Neuron (in vitro differentiated cells): Measurements from ENCODE around the gene CTNNA2.

Experiments used
- H2AFZ ChIP-seq: one replicate; pipeline ENCODE4 v1.6.1; 2013; ENCODE audit warnings: low read depth, mild to moderate bottlenecking, inconsistent platforms, low read length, moderate library complexity
- H3K27me3 ChIP-seq: one replicate; pipeline ENCODE4 v1.6.1; 2013; ENCODE audit warnings: low read length; ENCODE audit not compliant: insufficient read depth
- H3K36me3 ChIP-seq: one replicate; pipeline ENCODE4 v1.6.1; 2013; ENCODE audit warnings: low read length; ENCODE audit not compliant: insufficient read depth
- H3K4me1 ChIP-seq: one replicate; pipeline ENCODE4 v1.6.1; 2013; ENCODE audit warnings: low read length; ENCODE audit not compliant: insufficient read depth
- H3K4me3 ChIP-seq: 2 replicates; pipeline ENCODE4 v1.5.1; 2013; ENCODE audit warnings: mild to moderate bottlenecking, low read length, moderate library complexity
- H3K9me3 ChIP-seq: one replicate; pipeline ENCODE4 v1.6.1; 2013; ENCODE audit warnings: low read length

CTNNA2 gene

DNA sequence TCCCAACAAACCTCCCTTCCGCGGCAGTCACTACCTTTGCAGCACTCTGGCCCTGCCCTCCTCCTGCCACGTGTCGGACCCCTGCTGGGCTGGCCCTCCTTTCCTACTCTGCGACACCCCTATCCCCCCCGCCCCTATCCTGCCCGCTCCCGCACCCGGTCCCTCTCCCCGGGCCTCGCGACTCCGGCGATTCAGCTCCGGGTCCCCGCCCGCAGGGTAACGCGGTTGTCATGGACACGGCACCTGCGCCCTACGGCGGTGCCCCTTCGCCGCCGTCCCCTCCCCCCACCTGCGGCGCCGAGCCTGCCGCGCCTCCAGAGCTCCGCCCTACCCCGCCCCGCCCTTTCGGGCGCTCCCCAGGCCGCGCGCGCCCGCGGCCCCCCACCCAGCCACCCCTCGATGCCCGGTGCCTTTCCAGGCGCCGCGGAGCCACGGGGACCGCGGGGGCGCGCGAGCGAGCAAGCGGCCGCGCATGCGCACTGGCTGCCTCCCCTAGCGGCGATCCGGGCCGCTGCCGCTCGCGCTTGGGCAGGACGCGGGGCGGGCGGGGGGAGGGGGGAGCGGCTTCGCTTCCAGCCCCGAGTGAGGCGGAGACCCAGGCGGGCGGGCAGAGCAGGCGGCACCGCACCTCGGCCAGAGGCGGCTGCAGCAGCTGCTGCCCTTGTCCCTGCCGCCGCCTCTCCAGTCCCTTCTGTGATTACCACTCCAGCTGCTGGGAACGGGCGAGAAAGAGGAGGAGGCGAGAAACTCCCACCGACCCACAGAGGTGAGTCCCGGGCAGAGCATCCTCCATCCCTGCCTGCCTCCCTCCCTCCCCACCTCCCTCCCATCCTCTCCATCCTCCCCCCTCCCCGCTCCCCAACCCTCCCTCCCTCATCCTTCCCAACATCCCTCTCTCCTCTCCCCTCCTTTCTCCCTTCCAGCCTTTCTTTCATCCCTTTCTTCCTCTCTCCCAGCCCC, at the start of gene CTNNA2:
CTNNA2 (plus strand) TSS at position 610 of the 960 bp plus-strand sequence.
- H3K4me3 ChIP-seq = peak within 1 kb of the TSS; percentile 61
- H3K27me3 ChIP-seq = no peaks in the 10 kb centered on the region
- H2AFZ ChIP-seq = peak within 1 kb of the TSS; percentile 49
- H3K9me3 ChIP-seq = no peaks in the 10 kb centered on the region
- peaks cover 8% of the 10 kb centered on the region for H3K4me1 ChIP-seq
- no peaks in the 10 kb centered on the region for H3K36me3 ChIP-seq

DNA sequence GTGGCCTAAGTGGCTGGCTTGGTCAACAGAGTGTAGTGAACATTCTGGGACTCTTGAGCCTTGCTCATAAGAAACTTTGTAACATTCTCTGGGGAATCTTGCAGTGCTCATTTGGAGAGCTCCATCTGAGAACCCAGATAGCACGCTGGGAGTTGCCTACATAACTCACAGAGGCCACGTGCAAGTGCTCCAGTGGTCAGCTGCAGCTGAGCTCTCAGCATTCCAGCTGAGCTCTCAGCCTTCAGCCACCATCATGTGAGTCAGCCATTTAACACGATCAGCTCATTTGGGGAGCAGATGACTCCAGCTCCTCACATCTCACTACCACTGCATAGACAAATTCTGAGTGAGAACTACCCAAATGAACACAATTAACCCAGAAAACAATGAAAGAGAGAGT, 25.5 kb upstream of the CTNNA2 start:
- Histone ChIP-seq H3K4me3 (no peak overlapping the region), H3K9me3 (no peaks in the 10 kb centered on the region), H3K27me3 (no peaks in the 10 kb centered on the region), H3K36me3 (no peaks in the 10 kb centered on the region), H2AFZ (no peak overlapping the region), H3K4me1 (no peaks in the 10 kb centered on the region)

DNA sequence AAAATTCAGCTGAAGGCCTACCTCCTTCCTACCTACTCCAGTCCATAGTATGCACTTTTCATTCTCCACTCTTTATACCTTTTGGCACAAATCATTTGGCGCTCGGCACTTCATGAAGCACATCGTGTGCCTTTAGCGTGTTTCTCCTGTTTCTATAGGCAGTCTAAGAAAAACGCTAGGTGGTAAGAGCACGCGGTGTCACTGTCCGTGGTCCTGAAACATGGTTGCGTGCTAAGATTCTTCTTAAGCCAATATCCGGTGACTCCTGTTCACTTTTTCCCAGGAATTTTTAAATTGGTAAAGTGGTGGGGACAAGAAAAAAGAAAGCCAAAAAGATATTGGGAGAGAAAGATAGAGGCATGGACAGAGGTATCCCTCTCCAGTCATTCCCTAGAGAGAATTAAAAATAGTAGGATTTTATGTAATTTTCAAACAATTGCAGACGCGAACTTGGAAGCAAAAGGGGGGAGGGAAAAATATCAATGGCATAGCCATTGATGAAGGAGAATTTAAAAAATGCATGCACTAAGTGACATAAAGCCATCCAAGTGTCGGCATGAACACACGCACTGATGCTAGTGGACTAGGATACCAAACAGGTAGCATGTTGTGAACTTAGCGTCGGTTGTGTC, 1.4 kb upstream of the CTNNA2 start:
- H3K4me1 ChIP-seq = peaks cover 8% of the 10 kb centered on the region
- H3K9me3 ChIP-seq = no peaks in the 10 kb centered on the region
- no peaks in the 10 kb centered on the region for H3K27me3 ChIP-seq
- no peak overlapping the region for H2AFZ ChIP-seq
- no peaks in the 10 kb centered on the region for H3K36me3 ChIP-seq
- H3K4me3 ChIP-seq = no peak overlapping the region

DNA sequence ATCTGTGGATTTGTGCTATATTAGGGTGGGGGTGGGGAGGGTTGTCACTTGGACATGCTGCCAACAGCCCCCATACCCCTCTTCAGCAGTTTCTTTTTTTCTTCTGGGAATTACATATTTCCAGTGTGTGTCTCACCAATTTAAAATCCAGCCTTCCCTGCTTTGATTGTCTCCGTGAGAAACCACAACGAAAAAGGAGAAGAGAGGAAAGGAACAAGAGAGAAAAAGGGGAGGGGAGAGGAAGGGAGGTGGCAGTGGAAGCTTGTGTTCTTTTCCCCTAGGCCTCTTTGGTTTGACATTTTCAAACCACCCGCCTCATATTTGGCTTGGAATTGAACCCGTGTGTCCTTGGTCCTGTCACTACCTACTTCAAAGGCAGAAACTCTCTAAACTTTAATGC, 860 bp downstream of the CTNNA2 start:
- Histone ChIP-seq H3K36me3 (no peaks in the 10 kb centered on the region), H3K9me3 (no peaks in the 10 kb centered on the region), H3K27me3 (no peaks in the 10 kb centered on the region), H2AFZ (no peak overlapping the region), H3K4me1 (peaks cover 8% of the 10 kb centered on the region), H3K4me3 (peak overlapping the region; percentile 61)

DNA sequence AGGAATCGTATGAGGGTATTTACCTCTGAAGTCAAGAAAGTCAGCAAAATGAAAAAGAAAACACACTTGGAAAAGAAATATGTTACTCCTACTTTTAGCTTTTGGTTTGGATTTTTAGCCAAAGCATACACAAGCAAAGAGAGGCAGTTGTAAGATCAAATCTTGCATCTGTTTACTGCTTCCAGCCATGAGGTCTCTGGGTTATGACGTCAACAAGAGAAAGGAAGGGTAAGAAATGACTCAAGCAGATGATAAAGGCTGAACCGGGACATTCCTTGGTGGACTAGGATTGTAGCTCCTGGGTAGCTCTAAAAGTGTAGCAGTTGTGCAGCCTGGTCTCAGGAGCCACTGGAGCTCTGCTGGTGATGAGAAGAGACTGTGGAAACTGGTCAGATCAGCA, 16.8 kb downstream of the CTNNA2 start:
- Histone ChIP-seq H3K9me3 (no peaks in the 10 kb centered on the region), H3K4me1 (no peaks in the 10 kb centered on the region), H3K4me3 (no peak overlapping the region), H3K36me3 (no peaks in the 10 kb centered on the region), H2AFZ (no peak overlapping the region), H3K27me3 (no peaks in the 10 kb centered on the region)

DNA sequence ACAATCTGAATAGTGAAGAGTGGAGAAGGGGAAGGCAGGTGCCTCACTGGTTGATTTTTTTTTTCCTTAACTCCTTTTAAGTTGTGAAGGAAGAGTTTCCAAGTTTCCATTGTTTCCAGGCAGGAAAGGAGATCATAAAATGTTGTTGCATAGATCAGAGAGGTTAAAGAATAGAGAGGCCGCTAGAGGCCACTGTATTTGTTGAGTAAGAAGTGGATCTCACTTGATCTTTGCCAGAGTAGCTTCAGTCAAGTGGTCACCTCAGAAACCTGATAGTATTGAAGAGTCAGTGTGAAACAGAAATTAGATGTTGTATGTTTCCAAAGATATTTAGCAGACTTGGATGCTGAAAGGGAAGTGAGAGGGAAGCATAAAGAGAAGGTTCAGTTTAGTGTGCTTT, 17.6 kb downstream of the CTNNA2 start:
- no peak overlapping the region for H2AFZ ChIP-seq
- H3K4me1 ChIP-seq = no peaks in the 10 kb centered on the region
- no peak overlapping the region for H3K4me3 ChIP-seq
- H3K27me3 ChIP-seq = no peaks in the 10 kb centered on the region
- no peaks in the 10 kb centered on the region for H3K36me3 ChIP-seq
- no peaks in the 10 kb centered on the region for H3K9me3 ChIP-seq

DNA sequence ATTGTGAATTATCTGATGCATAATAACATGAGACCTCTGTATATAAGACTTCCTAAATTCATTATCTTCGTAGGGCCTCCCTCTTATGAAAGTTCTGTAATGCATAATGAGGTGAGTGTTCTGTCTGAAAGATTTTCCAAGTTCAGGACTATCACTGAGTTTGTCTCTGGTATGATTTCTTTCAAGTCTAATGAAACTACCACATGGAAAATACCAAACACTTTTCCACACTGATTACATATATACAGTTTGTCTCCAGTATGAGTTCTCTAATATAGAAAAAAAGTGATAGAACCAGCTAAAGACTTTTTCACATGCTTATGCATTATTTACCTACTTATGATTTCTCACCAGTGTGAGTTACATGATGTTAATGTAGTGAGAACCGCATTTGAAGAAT, 34.7 kb downstream of the CTNNA2 start:
- no peaks in the 10 kb centered on the region for H3K27me3 ChIP-seq
- H2AFZ ChIP-seq = no peak overlapping the region

DNA sequence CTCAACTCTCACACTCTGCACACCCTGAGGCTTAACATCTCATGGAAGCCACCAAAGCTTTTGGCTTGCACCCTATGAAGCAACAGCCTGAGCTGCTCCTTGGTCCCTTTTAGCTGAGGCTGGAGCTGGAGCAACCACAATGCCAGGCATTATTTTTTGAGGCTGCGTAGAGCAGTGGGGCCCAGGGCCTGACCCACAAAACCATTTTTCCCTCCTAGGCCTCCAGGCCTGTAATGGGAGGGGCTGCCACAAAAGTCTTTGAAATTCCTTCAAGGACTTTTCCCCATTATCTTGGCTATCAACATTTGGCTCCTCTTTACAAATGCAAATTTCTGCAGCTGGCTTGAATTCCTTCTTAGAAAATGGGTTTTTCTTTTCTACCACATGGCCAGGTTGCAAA, 39.8 kb downstream of the CTNNA2 start:
- Histone ChIP-seq H3K4me1 (no peaks in the 10 kb centered on the region), H3K36me3 (no peaks in the 10 kb centered on the region), H2AFZ (no peak overlapping the region), H3K4me3 (no peak overlapping the region), H3K27me3 (no peaks in the 10 kb centered on the region), H3K9me3 (peaks cover 8% of the 10 kb centered on the region)

More for the DNA sequence above, 34.7 kb downstream of the CTNNA2 start:
- Histone ChIP-seq H3K9me3 (peaks cover 10% of the 10 kb centered on the region), H3K4me1 (no peaks in the 10 kb centered on the region), H3K4me3 (no peak overlapping the region), H3K36me3 (no peaks in the 10 kb centered on the region)

DNA sequence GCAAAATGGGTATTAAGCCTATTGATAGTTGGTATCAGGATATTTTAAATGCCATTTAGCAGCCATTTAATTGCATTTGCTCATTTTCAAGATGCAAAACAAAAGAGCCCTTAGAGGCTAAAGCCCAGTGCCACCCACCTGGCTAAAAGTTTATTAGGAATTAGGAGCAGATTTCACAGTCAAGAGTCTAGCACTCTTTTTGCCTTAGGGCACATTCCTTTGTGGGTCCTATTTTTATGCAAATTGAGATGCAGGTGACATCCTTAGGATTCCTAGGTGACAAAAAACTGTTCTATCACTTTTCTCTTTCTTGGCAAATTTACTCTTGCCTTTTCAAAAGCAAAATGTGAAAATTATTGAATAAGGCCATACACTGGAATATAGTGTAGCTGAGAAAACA, 42.0 kb downstream of the CTNNA2 start:
- no peak overlapping the region for H2AFZ ChIP-seq
- H3K9me3 ChIP-seq = no peaks in the 10 kb centered on the region
- H3K36me3 ChIP-seq = no peaks in the 10 kb centered on the region
- no peaks in the 10 kb centered on the region for H3K4me1 ChIP-seq
- no peaks in the 10 kb centered on the region for H3K27me3 ChIP-seq
- no peak overlapping the region for H3K4me3 ChIP-seq

DNA sequence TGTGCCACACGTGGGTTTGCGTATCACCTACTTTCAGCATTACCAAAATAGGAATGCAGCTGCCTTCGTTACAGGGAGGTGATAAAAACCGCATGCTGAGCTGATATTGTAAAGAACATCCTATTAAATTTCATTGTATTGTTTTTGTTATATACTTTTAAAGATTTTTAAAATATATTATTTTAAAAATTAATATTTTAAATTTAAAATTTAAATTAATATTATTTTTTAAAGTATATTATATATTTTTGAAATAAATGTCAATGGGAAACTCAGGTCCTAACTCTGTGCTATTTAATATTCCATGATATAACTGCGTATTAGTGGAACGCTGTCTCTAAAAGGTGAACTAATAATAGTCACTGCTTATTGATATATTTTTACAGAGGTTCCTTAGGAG, 51.2 kb downstream of the CTNNA2 start:
- H3K9me3 ChIP-seq = no peaks in the 10 kb centered on the region
- H3K36me3 ChIP-seq = no peaks in the 10 kb centered on the region
- no peak overlapping the region for H3K4me3 ChIP-seq
- H3K27me3 ChIP-seq = no peaks in the 10 kb centered on the region
- no peak overlapping the region for H2AFZ ChIP-seq
- H3K4me1 ChIP-seq = no peaks in the 10 kb centered on the region

DNA sequence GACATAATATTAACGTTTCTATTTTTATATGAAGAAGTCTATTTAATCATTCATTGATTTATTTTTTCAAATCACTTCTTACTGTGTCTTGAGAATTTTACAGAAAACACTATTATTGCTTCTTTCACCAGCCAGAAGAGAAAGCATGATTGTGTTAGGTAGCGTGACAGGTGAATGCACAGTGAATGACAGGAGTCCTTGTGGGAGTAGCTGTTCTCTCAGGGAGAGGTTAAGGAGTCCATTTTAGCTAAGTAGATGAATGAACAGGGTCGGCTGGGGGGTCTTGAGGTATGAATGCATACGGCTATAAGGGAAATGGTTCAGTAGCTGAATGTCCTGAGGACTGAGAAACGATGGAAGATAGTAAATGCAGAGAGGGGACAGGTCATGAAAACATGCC, 56.2 kb downstream of the CTNNA2 start:
- Histone ChIP-seq H3K27me3 (no peaks in the 10 kb centered on the region), H3K4me1 (no peaks in the 10 kb centered on the region), H3K4me3 (no peak overlapping the region), H2AFZ (no peak overlapping the region), H3K9me3 (no peaks in the 10 kb centered on the region), H3K36me3 (no peaks in the 10 kb centered on the region)

DNA sequence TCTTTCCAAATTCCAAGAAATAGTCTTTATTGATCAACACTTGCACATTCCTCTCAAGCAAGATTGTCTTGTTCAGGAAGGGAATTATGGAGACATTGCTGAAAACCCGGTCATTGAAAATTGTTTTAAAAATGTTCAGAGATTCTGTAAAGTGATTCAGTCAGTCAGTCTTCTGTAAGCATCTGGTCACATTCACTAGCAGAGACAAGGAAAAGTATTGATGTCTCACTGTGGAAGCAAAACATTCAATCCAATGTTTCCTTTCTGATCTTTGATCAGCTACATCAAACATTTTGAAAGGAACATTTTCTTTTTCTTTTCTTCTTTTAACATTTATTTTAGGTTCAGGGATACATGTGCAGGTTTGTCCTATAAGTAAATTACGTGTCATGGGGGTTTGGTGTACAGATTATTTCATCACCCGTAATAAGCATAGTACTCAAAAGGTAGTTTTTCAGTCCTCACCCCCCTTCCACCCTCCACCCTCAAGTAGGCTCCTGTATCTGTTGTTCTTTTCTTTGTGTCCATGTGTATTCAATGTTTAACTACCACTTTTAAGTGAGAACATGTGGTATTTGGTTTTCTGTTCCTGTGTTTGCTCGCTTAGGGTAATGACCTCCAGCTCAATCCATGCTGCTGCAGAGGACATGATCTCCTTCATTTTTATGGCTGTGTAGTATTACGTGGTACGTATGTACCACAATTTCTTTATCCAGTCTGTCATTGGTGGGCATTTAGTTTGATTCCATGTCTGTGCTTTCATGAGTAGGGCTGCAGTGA, 61.2 kb downstream of the CTNNA2 start:
- no peaks in the 10 kb centered on the region for H3K4me1 ChIP-seq
- H2AFZ ChIP-seq = no peak overlapping the region

DNA sequence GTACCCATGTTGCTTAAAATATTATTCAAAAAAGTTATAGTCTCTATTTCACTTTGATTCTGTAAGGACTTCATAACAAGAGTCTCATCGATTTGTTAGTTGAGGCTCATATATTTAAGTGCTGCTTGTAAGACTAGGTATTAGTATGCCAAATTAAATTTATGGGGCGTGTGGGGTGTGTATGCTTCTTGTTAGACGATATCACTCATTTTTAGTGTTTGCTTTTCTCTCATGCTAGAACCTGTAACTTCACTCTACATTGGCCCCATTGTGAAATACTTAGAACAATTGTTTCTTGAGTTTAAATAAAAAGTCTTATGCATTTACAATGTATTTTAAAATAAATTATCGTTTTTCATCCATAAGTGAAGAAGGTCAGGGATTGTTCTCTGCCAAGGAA, 63.6 kb downstream of the CTNNA2 start:
- Histone ChIP-seq H3K27me3 (no peaks in the 10 kb centered on the region), H3K9me3 (no peaks in the 10 kb centered on the region), H3K4me3 (no peak overlapping the region), H3K36me3 (no peaks in the 10 kb centered on the region), H2AFZ (no peak overlapping the region), H3K4me1 (no peaks in the 10 kb centered on the region)

More for the DNA sequence above, 61.2 kb downstream of the CTNNA2 start:
- H3K9me3 ChIP-seq = no peaks in the 10 kb centered on the region
- H3K4me3 ChIP-seq = no peak overlapping the region
- no peaks in the 10 kb centered on the region for H3K27me3 ChIP-seq
- H3K36me3 ChIP-seq = no peaks in the 10 kb centered on the region
